HG02571 (cell line): ENCODE results near the gene CCL14.
"Not testable (repeated sequence)": the region's sequence is repeated elsewhere in the genome, so short reads cannot be mapped to it uniquely, and the experiment has no call there.

ENCODE experiments used
- ATAC-seq: cut with Tn5 transposase; IDR thresholded peaks from one replicate; pipeline ENCODE4 v1.9.1; 2021; ENCODE audit warnings: mild to moderate bottlenecking, moderate library complexity; ENCODE audit not compliant: unreplicated experiment

Gene CCL14

DNA sequence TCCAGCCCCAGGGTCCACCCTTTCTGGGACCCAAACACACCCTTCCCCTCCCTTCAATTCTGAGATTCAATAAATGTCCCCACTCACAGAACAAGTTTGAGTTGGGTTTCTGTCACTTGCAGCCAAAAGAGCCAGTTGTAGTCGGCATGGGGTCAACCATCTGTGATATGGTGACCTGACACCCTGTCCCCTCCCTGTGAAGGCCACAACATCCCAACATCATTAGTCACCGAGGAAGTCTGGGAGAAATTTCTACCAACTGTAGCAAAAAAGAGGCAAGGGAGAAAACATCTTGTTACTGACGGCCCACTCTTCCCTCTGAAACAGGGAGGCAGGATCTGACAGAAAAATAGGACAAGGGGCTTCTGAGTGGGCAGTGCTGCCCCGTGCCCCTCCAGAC is 42.4 kb downstream of the CCL14 start:
- no peak for ATAC-seq

DNA sequence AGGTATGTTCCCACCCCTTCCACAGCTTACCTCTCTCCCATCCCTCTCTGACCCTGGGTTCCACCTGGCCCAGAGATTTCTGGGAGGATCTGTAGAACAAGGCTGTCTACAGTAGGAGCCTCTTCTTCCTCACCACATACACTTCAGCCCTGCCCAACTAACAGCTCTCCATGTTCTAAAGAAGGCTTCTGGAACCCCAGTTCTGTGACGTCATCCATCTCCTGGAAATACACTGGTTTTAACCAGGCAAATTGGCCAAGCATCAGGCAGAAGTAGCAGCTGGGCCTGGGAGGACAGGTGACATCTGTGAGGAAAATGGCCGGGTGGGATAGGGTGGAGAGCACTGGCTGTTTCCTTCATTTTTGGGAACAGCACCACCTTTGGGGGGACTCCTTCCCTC is 43.0 kb downstream of the CCL14 start, which contains the start of gene LYZL6:
Gene LYZL6, minus strand, starts transcription at position 177 of the 400 bp plus-strand sequence. CDS start 4,357 bp downstream, outside the sequence.
- no peak for ATAC-seq

DNA sequence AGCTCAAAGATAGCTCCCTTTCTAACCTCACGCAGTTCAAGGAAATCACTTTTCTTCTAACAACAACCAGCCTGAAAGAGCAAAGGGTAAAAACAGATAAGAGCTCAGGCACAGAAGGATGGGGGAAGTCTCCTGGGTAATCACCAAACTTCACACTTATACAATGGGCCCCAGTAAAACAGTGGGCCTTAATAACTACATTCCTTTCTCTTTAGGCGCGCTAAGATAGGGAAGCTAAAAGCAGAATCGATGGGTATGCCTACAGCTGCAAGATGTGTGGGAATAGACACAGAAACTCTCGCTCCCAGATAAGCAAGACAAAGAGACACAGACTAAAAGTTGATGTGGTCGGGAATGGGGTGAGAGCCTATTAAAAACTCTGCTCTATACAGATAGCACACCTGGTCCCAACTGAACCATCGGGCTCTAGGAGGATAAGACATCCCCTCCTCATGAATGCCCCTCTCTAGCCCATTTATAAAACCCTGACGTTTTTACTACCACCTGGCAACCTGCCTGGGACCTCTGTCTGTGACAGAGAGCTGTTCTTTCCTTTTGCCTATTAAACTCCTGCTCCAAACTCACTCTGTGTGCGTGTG is 43.8 kb downstream of the CCL14 start:
- no peak for ATAC-seq

- not testable (repeated sequence) for ATAC-seq
These were observed 48.0 kb downstream of the CCL14 start for GRCh38 chr17:35938492-35938891.

- ATAC-seq = no peak
These were observed 50.5 kb downstream of the CCL14 start for GRCh38 chr17:35936063-35936462.

DNA sequence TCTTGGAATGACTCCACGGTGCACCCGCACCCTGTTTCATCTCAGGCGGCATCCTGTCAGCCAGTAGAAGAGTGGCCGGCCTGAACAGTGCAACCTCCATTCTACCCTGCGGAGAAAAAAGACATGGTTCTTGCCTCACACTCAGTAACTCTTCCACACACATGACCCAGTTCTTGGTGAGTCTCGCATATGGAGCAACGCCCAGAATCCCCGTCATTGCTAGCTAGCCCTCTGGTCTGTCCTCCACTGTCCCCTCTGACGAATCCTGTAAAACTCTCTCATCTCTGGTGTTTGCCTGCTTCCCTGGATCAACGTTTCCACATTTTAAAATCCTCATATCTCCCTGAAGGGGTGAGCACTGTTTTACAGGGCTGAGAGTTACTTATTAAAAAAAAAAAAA is 51.8 kb downstream of the CCL14 start:
- no peak for ATAC-seq
